ENCODE data around the gene DSCAM.

GRCh38 chr21:40165773-40166070 is 681.2 kb downstream of the DSCAM start:
- TF ChIP-seq, protein P1, sequence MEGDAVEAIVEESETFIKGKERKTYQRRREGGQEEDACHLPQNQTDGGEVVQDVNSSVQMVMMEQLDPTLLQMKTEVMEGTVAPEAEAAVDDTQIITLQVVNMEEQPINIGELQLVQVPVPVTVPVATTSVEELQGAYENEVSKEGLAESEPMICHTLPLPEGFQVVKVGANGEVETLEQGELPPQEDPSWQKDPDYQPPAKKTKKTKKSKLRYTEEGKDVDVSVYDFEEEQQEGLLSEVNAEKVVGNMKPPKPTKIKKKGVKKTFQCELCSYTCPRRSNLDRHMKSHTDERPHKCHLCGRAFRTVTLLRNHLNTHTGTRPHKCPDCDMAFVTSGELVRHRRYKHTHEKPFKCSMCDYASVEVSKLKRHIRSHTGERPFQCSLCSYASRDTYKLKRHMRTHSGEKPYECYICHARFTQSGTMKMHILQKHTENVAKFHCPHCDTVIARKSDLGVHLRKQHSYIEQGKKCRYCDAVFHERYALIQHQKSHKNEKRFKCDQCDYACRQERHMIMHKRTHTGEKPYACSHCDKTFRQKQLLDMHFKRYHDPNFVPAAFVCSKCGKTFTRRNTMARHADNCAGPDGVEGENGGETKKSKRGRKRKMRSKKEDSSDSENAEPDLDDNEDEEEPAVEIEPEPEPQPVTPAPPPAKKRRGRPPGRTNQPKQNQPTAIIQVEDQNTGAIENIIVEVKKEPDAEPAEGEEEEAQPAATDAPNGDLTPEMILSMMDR (conservative IDR thresholded peaks at IDR 0.05; ENCODE audit: low read depth in 2 of 2): no peak
- no peak for TF ChIP-seq EZH2phosphoT487 (IDR thresholded peaks at IDR 0.05; ENCODE audit: unreplicated experiment)
- no peak for TF ChIP-seq EZH2 (IDR thresholded peaks at IDR 0.05; ENCODE audit: low read depth, unreplicated experiment)
- TF ChIP-seq REST (IDR thresholded peaks at IDR 0.05; ENCODE audit: unreplicated experiment): no peak
- TF ChIP-seq CREB1 (CRISPR knock-in tag; IDR thresholded peaks at IDR 0.05; ENCODE audit: low read depth): no peak
- TF ChIP-seq POLR2AphosphoS5 (IDR thresholded peaks at IDR 0.05; ENCODE audit: low read depth): no peak

Measured in GM23338 (cell line).